HL-60 (cell line): Measurements from ENCODE around the gene CTNNA3.

Source experiments
- CTCF ChIP-seq: IDR thresholded peaks from one replicate; pipeline ENCODE4 v1.5.1; 2011; ENCODE audit warnings: low read length, control low read depth, inconsistent platforms; ENCODE audit not compliant: insufficient read depth
- REST ChIP-seq: IDR thresholded peaks from 2 replicates; pipeline ENCODE4 v1.6.1; 2012; ENCODE audit warnings: low read depth; ENCODE audit not compliant: insufficient replicate concordance
- SPI1 ChIP-seq: IDR thresholded peaks from 2 replicates; pipeline ENCODE4 v1.6.1; 2012; ENCODE audit warnings: low read depth, mild to moderate bottlenecking, borderline replicate concordance

GRCh38 chr10:66673071-66673470 is 1022.9 kb downstream of the CTNNA3 start:
- no peak for TF ChIP-seq CTCF
- no peak for TF ChIP-seq REST
- TF ChIP-seq SPI1: no peak
